GM12878 (cell line): ENCODE results near the gene INPP4B. TPM values are rescaled to one million over a fixed set of nuclear protein-coding genes. Genes with fewer than 3 reads are reported as not detected.

Experiments
- ATAC-seq: fragments of 200-7000 bp; cut with Tn5 transposase; 3 replicates; pipeline ENCODE4 v1.9.1; 2020; ENCODE audit warnings: mild to moderate bottlenecking, moderate library complexity
- BruUV-seq: library from RNA; stranded (reverse); fragments of 400-500 nt; replicated peaks from 2 replicates; lab custom pipeline; 2021; lab: Mats Ljungman, UMichigan
- CTCF ChIA-PET: fragments of 300-600 bp; sonication (Branson Sonifier 250); formaldehyde crosslinking; extraction: SDS; loops from one replicate; lab custom pipeline; 2021; ENCODE audit warnings: inconsistent platforms; lab: Yijun Ruan, JAX
- POLR2A ChIA-PET: fragments of 350-600 bp; formaldehyde crosslinking; extraction: SDS; loops from one replicate; lab custom pipeline; 2021; ENCODE audit warnings: inconsistent platforms; lab: Charles Lee
- RAD21 ChIA-PET: fragments of 300-600 bp; sonication (Branson Sonifier 250); formaldehyde crosslinking; loops from one replicate; lab custom pipeline; 2023; ENCODE audit warnings: antibody characterized with exemption; ENCODE audit not compliant: unreplicated experiment; lab: Charles Lee
- SMC1A ChIA-PET: fragments of 300-600 bp; sonication (Branson Sonifier 250); formaldehyde crosslinking; loops from one replicate; lab custom pipeline; 2023; ENCODE audit not compliant: unreplicated experiment, uncharacterized antibody; lab: Charles Lee
- DNase-seq: peaks from one replicate; pipeline ENCODE4 v3.0.0-alpha.2; 2011; ENCODE audit warnings: low read depth, low spot score
- FAIRE-seq: peaks from 3 replicates; lab custom pipeline; 2011; peaks lifted over from hg19 to GRCh38; lab: Jason Lieb, UNC
- H2AFZ ChIP-seq: 2 replicates; pipeline ENCODE4 v1.6.0; 2011; ENCODE audit warnings: low read depth, low read length, control low read depth; ENCODE audit not compliant: control insufficient read depth
- H3K27ac ChIP-seq: 2 replicates; pipeline ENCODE4 v1.5.1; 2011; ENCODE audit warnings: control low read depth; ENCODE audit not compliant: control insufficient read depth, insufficient read depth
- H3K27me3 ChIP-seq, 2 experiments: replicated peaks in 1 of 2; 2 replicates each; pipeline versions ENCODE4 v1.6.0 to v1.6.1; 2011; ENCODE audit warnings: low read length in 1 of 2; ENCODE audit not compliant: control insufficient read depth in 2 of 2, insufficient read depth in 2 of 2
- H3K36me3 ChIP-seq, 2 experiments: 2 replicates each; pipeline ENCODE4 v1.5.1; 2011; ENCODE audit warnings: low read length in 1 of 2; ENCODE audit not compliant: control insufficient read depth in 2 of 2, insufficient read depth in 2 of 2
- H3K4me1 ChIP-seq: 2 replicates; pipeline ENCODE4 v1.6.1; 2011; ENCODE audit warnings: mild to moderate bottlenecking, low read length, moderate library complexity, mixed read lengths; ENCODE audit not compliant: control insufficient read depth, insufficient read depth
- H3K4me2 ChIP-seq: 2 replicates; pipeline ENCODE4 v1.6.0; 2011; ENCODE audit warnings: control low read depth; ENCODE audit not compliant: control insufficient read depth, insufficient read depth
- H3K4me3 ChIP-seq: fragments of 200-600 bp; sonication (generic); 2 replicates; pipeline ENCODE4 v1.5.1; 2016
- H3K79me2 ChIP-seq: 2 replicates; pipeline ENCODE4 v1.6.0; 2011; ENCODE audit warnings: low read length; ENCODE audit not compliant: control insufficient read depth, insufficient read depth
- H3K9ac ChIP-seq: 2 replicates; pipeline ENCODE4 v1.8.0; 2011; ENCODE audit warnings: low read length, control low read depth, mixed read lengths; ENCODE audit not compliant: control insufficient read depth, insufficient read depth
- H3K9me3 ChIP-seq: replicated peaks from 3 replicates; pipeline ENCODE4 v1.5.1; 2011; ENCODE audit warnings: mild to moderate bottlenecking, low read length; ENCODE audit not compliant: control insufficient read depth, insufficient read depth
- H4K20me1 ChIP-seq: 2 replicates; pipeline ENCODE4 v1.6.0; 2011; ENCODE audit not compliant: control insufficient read depth, insufficient read depth
- ASH2L ChIP-seq: fragments of 300-600, 200-600 bp; sonication (generic); IDR thresholded peaks from 2 replicates; pipeline ENCODE4 v1.6.1; 2017; ENCODE audit warnings: low read depth, mild to moderate bottlenecking, borderline replicate concordance
- CEBPB ChIP-seq, 2 experiments: fragments of 150-350 bp in 1 of 2; IDR thresholded peaks; 2 replicates each; pipeline ENCODE4 v1.6.1; 2012 to 2014; ENCODE audit warnings: low read depth in 2 of 2, low read length in 2 of 2, borderline replicate concordance in 1 of 2, inconsistent platforms in 1 of 2
- CEBPZ ChIP-seq: fragments of 150-350 bp; IDR thresholded peaks from 2 replicates; pipeline ENCODE4 v1.6.1; 2016; ENCODE audit warnings: low read depth, low read length
- CHD4 ChIP-seq: fragments of 200-600 bp; sonication (generic); IDR thresholded peaks from 2 replicates; pipeline ENCODE4 v1.6.1; 2016; ENCODE audit warnings: mild to moderate bottlenecking
- EP300 ChIP-seq, 2 experiments: fragments of 150-350 bp in 1 of 2; IDR thresholded peaks; 2 replicates each; pipeline ENCODE4 v1.6.1; 2011 to 2012; ENCODE audit warnings: low read depth in 2 of 2, low read length in 2 of 2, borderline replicate concordance in 1 of 2, improper control_type of control experiment in 1 of 2, inconsistent platforms in 1 of 2; ENCODE audit not compliant: control insufficient read depth in 1 of 2
- KAT2A ChIP-seq: conservative IDR thresholded peaks from 2 replicates; pipeline ENCODE4 v1.6.1; 2011; ENCODE audit warnings: low read depth, low read length; ENCODE audit not compliant: control insufficient read depth
- MXI1 ChIP-seq: fragments of 150-350 bp; IDR thresholded peaks from 2 replicates; pipeline ENCODE4 v1.6.1; 2011; ENCODE audit warnings: low read depth, mild to moderate bottlenecking, inconsistent platforms, low read length, improper control_type of control experiment
- NFXL1 ChIP-seq: fragments of 450-650 bp; IDR thresholded peaks from 2 replicates; pipeline ENCODE4 v1.6.1; 2017; ENCODE audit warnings: antibody characterized with exemption, mild to moderate bottlenecking, borderline replicate concordance
- POLR2AphosphoS2 ChIP-seq: IDR thresholded peaks from 2 replicates; pipeline ENCODE4 v1.6.1; 2011; ENCODE audit warnings: low read depth, mild to moderate bottlenecking, low read length, improper control_type of control experiment, moderate library complexity
- SREBF1 ChIP-seq: IDR thresholded peaks from 2 replicates; pipeline ENCODE4 v1.6.1; 2012; ENCODE audit warnings: mild to moderate bottlenecking, low read length
- ZNF274 ChIP-seq: IDR thresholded peaks from one replicate; pipeline ENCODE4 v1.8.0; 2011; ENCODE audit not compliant: insufficient read length, insufficient read depth
- WGBS: methylation state at CpG from one replicate; pipeline ENCODE4 v1.1.6; 2016; ENCODE audit warnings: low lambda C conversion rate; ENCODE audit not compliant: insufficient replicate concordance, insufficient coverage; ENCODE audit errors: missing lambda C conversion rate; 5-methylcytosine and 5-hydroxymethylcytosine counted together
- in situ Hi-C: fragments of 300-500 bp; cut with MboI; formaldehyde crosslinking; loops from 9 replicates; pipeline ENCODE4 v1.14.3; 2018; ENCODE audit warnings: mixed read lengths
- intact Hi-C: fragments of 100-400 bp; cut with micrococcal nuclease; formaldehyde crosslinking; loops from one replicate; pipeline ENCODE4 v1.14.2; 2022; ENCODE audit not compliant: unreplicated experiment
- polyA plus RNA-seq, 11 experiments: library from polyadenylated mRNA; depleted of rRNA in 4 of 11; unstranded in 6 of 11; stranded (reverse) in 5 of 11; fragments of >200 nt; fragmentation: Nextera tagmentation in 4 of 11; fragmentation: Illumina TruSeq in 1 of 11; extraction: Ambion mirVana in 4 of 11; extraction: Trizol in 1 of 11; gene quantifications; 1 replicate in 1 of 11; 2 replicates in 10 of 11; pipeline versions ENCODE4 v1.2.1 to v1.2.3, GENCODE V29; 2011 to 2016; ENCODE audit warnings: inconsistent platforms in 2 of 11, missing spikeins in 2 of 11, low read depth in 1 of 11
- total RNA-seq, 4 experiments: library from RNA; depleted of rRNA in 3 of 4; stranded (reverse); fragments of >200 nt in 3 of 4; fragmentation: Illumina TruSeq in 1 of 4; extraction: Trizol in 1 of 4; gene quantifications; 2 replicates each; pipeline versions ENCODE4 v1.2.1 to v1.2.3, GENCODE V29; 2013 to 2021

INPP4B gene
- total and polyA plus RNA-seq, 10 of the 15 experiments (the other 5 are each of a cell fraction or from before 2014, with no cell fraction given): 0.53 to 11.2 (median 0.95) TPM

- Histone ChIP-seq H4K20me1 (no peaks in the 10 kb centered on the region), H3K4me3 (no peak overlapping the region), H3K27me3 (no peaks in the 10 kb centered on the region), H3K9me3 (no peaks in the 10 kb centered on the region), H3K27ac (no peak overlapping the region), H3K4me2 (no peak overlapping the region)
- RAD21 ChIA-PET: interaction anchor here (0.6 to 8.0 kb wide), 23 partner anchors 9 to 371 kb away, joined by 3 to 133 read pairs (median 6); no protein-coding TSS in a partner anchor
- SMC1A ChIA-PET: interaction anchor here (0.6 to 7.3 kb wide), 39 partner anchors 10 to 369 kb away, joined by 3 to 120 read pairs (median 7); no protein-coding TSS in a partner anchor
- TF ChIP-seq CHD4 (no peak), ASH2L (no peak), ZNF274 (no peak)
- TF ChIP-seq, all 136 proteins: peak for 0
- Histone ChIP-seq H3K9ac (no peak overlapping the region), H3K79me2 (no peaks in the 10 kb centered on the region), H2AFZ (no peak overlapping the region), H3K36me3 (no peaks in the 10 kb centered on the region), H3K4me1 (no peaks in the 10 kb centered on the region)
- in situ Hi-C loops: loop anchor here (10.0 kb wide), 2 partner anchors 359 to 489 kb away; partner anchors contain the start of gene INPP4B
- ATAC-seq: no peak
- ChIA-PET CTCF (interaction anchor here (0.6 to 10.0 kb wide), 28 partner anchors 10 to 670 kb away, joined by 3 to 135 read pairs (median 6); no protein-coding TSS in a partner anchor), POLR2A (interaction anchor here (1.2 to 1.7 kb wide), 5 partner anchors 10 to 207 kb away, joined by 3 to 4 read pairs (median 3); no protein-coding TSS in a partner anchor)
- intact Hi-C loops: loop anchor here (5.0 to 10.0 kb wide), 2 partner anchors 212 to 669 kb away; no protein-coding TSS in a partner anchor
- no TSS peak for BruUV-seq
- FAIRE-seq: no peak
- WGBS: 0% methylated on average over 1 of the region's 1 CpG
- no peak for DNase-seq
Observed at GRCh38 chr4:142355421-142355930, 490.6 kb downstream of the INPP4B start.

DNA sequence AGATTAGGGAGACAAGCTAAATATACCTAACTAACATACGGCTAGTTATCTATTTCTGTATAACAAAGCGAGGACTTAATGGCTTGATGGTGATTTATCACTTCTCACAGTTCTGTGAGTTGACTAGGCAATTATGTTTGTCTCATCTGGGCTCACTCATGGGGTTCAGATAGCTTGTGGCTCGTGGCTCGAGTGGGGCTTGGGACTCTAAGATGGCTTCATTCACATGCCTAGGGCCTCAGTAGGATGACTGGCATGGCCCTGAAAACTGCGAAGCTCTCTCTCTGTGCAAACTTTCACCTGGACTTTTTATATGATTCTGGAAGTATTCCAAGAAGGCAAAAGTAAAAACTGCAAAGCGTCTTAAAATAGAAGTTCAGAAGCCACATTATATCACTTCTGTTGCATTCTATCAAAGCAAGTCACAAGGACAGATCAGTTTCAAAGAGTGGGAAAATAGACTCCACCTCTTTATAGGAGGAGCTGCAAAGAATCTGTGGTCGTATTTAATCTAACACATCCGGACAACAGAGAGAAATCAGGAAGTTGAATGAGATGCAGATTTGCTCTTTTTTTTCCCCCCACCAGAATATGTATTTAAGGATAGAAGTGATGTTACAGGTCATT is 491.2 kb downstream of the INPP4B start:
- Histone ChIP-seq H4K20me1 (no peaks in the 10 kb centered on the region), H2AFZ (no peak overlapping the region), H3K4me2 (no peak overlapping the region), H3K4me3 (no peak overlapping the region), H3K9me3 (no peaks in the 10 kb centered on the region), H3K27ac (no peak overlapping the region), H3K9ac (no peak overlapping the region), H3K79me2 (no peaks in the 10 kb centered on the region), H3K36me3 (no peaks in the 10 kb centered on the region), H3K27me3 (no peaks in the 10 kb centered on the region), H3K4me1 (no peaks in the 10 kb centered on the region)
- in situ Hi-C loops: loop anchor here (10.0 kb wide), 2 partner anchors 360 to 490 kb away; partner anchors contain the start of gene INPP4B
- SMC1A ChIA-PET: interaction anchor here (0.6 to 7.3 kb wide), 62 partner anchors 9 to 1125 kb away, joined by 3 to 120 read pairs (median 5); no protein-coding TSS in a partner anchor
- no TSS peak for BruUV-seq
- WGBS: 23% methylated on average over 8 of the region's 8 CpGs
- FAIRE-seq (no peak), ATAC-seq (peak; percentile 37; the same call in 2 of the 3 replicates), DNase-seq (no peak)
- POLR2A ChIA-PET: interaction anchor here (0.8 to 1.7 kb wide), 8 partner anchors 10 to 214 kb away, joined by 3 to 4 read pairs (median 3); no protein-coding TSS in a partner anchor
- intact Hi-C loops: loop anchor here (5.0 to 10.0 kb wide), 4 partner anchors 212 to 1048 kb away; no protein-coding TSS in a partner anchor
- CTCF ChIA-PET: interaction anchor here (0.7 to 10.0 kb wide), 41 partner anchors 11 to 1048 kb away, joined by 3 to 135 read pairs (median 5); no protein-coding TSS in a partner anchor
- RAD21 ChIA-PET: interaction anchor here (0.6 to 8.0 kb wide), 26 partner anchors 10 to 371 kb away, joined by 3 to 133 read pairs (median 6); no protein-coding TSS in a partner anchor
- TF ChIP-seq CEBPB (IDR thresholded peaks at IDR 0.05; ENCODE audit: borderline replicate concordance in 1 of 2, low read depth in 2 of 2, low read length in 2 of 2): no peak
- TF ChIP-seq CEBPZ: no peak
- no peak for TF ChIP-seq EP300 (IDR thresholded peaks at IDR 0.05; ENCODE audit: borderline replicate concordance in 1 of 2, control insufficient read depth in 1 of 2, low read depth in 2 of 2, low read length in 2 of 2)
- TF ChIP-seq SREBF1: no peak
- TF ChIP-seq KAT2A: no peak
- TF ChIP-seq MXI1: no peak
- TF ChIP-seq POLR2AphosphoS2: no peak
- no peak for TF ChIP-seq NFXL1
